NAMALWA (cell line): ENCODE results near the gene TMEM243.
A peak's percentile ranks its signal among the peaks of the same experiment; 100 is the strongest.
"Not testable (repeated sequence)": the region's sequence is repeated elsewhere in the genome, so short reads cannot be mapped to it uniquely, and the experiment has no call there.

Experiments
- DNase-seq: peaks from one replicate; pipeline ENCODE4 v3.0.0-alpha.2; 2015; ENCODE audit warnings: low spot score

The TMEM243 gene, protein sequence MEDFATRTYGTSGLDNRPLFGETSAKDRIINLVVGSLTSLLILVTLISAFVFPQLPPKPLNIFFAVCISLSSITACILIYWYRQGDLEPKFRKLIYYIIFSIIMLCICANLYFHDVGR

DNA sequence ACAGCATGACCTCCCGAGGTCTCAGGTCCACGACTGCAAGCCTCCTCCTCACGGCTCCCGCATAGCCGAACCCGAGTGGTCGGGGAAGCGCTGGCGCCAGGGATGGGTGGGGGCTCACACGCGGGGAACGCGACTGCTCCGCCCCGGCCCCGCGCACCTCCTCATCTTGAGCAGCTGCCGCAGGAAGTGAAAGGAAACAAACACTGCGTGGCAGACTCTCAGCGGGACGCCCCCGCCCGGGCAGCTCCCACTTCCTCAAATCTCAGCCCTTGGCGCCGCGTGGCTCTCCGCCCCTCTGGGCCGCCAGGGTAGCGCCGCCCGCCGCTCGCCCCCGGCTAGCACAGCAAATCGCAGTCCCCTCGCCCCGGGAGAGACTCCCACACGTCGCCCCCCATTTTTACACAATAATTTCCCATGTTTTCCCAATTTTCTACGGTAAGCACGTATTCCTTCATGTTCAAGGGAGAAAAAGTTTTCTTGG, at the start of gene TMEM243:
Gene TMEM243 (minus strand): TSS at position 188 of the 481 bp plus-strand sequence. CDS start 229 bp downstream, outside the sequence.
- DNase-seq = peak; percentile 97

DNA sequence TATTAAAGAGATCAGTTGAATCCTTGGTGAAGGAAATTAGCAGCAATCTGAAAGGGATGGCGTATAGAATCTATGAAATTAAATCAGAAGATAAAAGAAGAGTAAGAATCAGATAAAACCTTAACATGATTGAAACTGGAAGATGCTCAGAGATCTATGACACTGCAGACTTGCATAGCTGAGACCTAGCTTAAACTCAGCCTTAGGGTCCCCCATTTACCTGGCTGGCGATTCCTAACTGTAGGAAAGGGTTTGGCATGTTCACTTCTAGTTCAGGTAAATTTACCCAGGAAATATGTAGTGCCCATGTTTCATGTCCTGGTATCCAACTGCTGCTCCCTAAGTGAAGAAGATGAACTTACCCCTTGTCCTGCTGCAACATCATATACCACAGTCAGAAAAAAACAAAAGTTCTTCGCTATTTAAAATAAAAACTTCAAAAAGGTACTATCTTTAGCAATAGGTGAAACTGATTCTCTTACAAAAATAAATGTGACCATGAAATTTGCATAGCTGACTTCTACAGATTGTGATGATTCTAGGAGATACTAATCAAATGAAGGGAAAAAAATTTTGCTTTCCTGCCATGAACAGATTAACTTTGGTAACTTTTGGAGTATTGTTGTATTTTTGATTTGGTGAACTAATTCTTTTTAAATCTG, 47.8 kb upstream of the TMEM243 start:
- no peak for DNase-seq

DNA sequence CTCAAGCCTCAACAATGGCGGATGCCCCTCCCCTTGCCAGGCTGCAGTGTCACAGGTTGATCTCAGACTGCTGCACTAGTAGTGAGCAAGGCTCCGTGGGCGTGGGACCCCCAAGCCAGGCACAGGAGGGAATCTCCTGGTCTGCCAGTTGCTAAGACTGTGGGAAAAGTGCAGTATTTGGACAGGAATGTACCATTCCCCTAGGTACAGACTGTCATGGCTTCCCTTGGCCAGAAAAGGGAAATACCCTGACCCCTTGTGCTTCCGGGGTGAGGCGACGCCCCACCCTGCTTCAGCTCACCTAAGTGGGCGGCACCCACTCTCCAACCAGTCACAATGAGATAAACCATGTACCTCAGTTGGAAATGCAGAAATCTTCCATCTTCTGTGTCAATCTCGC, 44.0 kb upstream of the TMEM243 start:
- no peak for DNase-seq

DNA sequence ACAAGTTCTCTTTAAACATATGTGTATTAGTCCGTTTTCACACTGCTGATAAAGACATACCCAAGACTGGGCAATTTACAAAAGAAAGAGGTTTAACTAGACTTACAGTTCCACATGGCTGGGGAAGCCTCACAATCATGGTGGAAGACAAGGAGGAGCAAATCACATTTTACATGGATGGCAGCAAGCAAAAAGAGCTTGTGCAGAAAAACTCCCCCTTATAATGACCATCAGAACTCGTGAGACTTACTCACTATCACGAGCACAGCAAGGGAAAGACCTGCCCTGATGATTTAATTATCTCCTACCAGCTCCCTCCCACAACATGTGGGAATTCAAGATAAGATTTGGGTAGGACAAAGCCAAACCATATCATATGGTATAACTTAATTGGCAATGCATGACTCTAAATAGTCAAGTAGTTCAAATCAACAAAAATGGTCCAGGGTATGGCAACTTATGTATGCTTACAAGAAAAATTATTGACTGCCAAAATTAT, 34.1 kb upstream of the TMEM243 start:
- DNase-seq = no peak

DNA sequence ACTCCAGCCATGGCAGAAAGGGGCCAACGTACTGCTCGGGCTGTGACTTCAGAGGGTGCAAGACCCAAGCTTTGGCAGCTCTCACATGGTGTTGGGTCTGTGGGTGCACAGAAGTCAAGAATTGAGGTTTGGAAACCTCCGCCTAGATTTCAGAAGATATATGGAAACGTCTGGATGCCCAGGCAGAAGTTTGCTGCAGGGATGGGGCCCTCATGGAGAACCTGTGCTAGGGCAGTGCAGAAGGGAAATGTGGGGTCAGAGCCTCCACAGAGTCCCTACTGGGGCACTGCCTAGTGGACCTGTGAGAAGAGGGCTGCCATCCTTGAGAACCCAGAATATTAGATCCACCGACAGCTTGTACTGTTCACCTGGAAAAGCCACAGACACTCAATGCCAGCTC, 26.1 kb upstream of the TMEM243 start:
- not testable (repeated sequence) for DNase-seq

DNA sequence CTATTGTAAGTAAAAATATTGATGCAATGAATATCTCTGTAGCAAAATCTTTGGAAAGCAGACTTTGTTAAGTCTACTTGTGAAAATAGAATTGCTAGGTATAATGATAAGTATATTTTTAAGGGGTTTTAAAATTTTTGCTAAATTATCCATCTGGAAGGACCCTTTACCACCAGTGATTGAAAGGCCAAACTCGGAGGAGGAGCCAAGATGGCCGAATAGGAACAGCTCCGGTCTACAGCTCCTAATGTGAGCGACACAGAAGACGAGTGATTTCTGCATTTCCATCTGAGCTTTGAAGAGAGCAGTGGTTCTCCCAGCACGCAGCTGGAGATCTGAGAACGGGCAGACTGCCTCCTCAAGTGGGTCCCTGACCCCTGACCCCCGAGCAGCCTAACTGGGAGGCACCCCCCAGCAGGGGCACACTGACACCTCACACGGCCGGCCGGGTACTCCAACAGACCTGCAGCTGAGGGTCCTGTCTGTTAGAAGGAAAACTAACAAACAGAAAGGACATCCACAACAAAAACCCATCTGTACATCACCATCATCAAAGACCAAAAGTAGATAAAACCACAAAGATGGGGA, 19.0 kb upstream of the TMEM243 start:
- not testable (repeated sequence) for DNase-seq

DNA sequence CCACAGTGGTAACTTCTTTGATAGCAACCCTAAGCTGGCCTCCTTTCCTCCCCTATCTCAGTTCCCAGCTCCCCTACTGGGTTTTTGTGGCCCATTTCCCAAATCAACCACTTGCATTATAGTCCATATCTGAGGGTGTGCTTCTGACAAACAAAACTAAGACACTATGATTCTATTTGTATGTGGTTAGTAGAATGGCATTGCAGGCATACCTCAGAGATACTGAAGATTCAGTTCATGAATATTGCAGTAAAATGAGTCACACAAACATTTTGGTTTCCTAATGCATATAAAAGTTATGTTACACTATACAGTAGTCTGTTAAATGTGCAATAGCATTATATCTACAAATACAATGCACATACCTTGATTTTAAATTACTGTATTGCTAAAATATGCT, 15.4 kb upstream of the TMEM243 start:
- DNase-seq = no peak

DNA sequence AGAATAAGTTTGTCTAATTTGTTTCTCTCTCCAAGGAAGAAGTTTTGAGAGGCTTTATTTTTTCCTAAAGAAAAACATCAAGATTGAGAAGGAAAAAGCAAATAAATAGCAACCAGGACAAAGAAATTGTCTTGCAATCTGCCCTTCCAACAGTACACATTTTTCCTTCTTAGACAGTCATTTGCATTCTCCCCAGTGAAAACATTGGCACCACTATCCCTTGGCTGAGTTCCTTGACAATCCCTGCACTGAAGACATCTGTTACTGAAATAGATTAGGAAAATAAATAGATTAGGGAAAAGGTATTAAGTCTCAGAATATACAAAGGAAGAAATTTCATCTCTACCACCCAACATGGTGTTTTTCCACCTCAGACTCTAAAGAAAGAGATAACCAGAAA, 12.2 kb upstream of the TMEM243 start:
- no peak for DNase-seq

DNA sequence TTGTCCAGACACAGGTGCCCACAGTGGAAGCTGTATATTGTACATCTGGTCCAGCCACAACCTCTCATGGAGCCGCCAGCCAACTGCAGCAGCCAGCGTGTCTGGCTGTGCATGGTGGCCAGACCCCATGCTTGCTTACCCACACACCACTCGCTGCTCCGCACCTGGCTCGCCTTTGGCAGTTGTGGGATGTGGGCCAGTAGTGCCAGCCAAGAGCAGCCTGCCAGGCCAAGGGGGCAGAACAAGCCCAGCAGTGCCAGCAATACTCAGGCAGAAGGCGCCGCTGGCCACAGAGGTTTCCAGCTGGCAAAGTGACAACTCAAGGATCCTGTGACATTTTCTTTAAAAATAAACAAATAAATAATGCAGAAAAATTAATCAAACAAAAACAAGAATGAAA, 11.7 kb upstream of the TMEM243 start:
- no peak for DNase-seq

DNA sequence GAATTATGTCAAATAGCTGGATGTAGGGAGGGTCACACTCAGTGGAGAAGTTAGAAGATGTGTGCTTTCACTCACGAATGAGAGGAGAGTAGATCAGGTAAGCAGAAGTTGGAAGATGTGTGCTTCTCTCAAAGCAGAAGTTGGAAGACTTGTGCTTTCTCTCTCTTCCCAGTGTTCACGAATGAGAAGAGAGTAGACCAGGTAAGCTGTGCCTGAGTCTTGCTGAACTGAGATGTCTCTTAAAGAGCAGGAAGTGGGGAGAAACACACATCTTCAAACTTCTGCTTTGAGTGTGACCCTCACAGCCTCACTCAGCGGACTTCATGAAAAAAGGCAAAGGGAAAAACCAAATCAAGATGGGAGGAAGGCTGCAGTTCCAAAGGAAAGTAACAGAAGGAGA, 7.0 kb upstream of the TMEM243 start:
- DNase-seq = no peak

DNA sequence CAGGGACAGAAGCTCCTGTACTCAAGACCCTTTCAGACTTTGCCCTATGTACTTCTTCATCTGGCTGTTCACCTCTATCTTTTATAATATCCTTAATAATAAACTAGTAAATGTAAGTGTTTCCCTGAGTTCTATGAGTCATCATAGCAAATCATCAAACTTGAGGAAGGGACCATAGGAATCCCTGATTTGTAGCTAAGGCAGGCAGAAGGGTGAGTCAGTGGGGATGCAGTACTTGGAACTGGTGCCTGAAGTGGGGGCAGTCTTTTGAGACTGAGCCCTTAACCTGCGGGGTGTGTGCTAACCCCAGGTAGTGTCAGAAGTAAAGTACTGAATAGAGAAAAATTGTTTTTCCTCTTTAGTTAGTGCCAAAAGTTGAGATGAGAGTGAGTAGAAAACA, 6.2 kb upstream of the TMEM243 start:
- DNase-seq = no peak

DNA sequence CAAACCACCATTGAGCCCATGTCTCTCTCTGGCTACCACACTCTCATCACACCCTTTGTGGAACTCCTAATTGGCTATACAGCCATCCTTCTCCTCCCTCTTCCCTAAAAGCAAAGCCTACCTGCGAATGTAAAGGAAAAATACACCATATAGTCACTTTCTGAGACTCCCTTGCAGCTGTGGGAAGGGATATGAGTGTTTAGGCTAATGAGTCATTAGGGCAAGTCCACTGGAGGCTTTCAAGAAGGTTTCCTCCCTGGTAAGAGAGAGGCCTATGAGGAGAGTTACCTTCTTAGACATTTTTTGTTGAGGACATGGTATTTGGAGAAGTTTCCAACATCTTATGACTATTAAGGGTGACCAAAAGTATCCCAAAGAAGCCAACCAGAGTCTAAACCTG, 4.1 kb upstream of the TMEM243 start:
- no peak for DNase-seq

DNA sequence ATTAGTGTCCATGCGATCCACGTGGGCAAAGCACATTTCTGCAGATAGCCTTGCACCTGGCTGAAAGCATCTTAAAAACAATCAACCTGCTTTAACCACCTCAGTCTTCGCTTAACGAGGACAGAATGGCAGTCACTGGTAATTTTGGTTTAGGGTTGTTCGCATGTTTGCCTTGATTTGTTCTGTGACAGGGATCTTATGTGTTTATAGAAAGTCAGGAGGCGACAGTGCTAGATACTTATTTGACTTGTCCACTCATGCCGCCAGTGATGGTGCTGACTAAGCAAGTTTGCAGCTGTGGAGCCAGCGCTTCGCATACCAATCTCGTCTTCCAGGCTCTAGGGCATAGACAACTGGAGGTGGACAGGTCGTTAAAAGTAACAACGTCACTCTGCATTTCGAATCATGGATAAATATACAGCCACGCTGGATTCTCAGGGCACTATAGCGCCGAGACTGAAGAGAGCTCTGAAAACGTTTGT, 1.2 kb upstream of the TMEM243 start:
- no peak for DNase-seq

DNA sequence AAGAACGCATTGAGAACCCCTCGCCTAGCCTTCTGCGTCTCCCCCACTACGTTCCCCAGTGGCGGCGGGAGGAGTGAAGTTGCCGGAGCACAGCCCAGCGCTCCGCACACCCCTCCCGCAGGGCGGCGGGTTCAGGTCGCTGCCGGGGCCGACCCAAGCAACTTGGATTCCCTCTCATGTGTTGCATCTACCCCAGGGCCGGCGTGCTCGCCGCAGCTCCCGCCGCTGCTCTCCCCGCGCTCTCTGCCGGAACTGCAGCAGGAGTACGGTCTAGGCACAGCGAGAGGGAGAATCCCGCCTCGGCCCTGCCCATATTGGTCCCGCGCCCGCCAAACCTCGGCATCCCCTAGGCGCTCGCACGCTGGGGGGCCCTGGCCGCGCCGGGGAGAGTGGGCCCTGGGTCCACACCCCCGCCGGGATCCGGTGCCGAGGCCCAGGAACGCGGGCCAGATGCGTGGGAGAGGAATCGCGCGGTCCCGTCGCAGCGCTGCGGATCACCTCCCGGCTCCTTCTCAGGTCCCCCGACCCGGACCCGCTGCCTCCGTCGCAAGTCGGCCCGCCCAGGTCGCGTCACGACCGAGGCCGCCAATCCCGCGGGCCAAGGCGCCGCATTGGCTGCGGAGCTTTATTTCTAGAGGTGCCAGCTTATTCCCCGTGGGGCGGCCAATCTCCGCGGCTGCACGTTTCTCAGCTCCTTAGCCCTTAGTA, 648 bp upstream of the TMEM243 start:
- DNase-seq = peak; percentile 96

DNA sequence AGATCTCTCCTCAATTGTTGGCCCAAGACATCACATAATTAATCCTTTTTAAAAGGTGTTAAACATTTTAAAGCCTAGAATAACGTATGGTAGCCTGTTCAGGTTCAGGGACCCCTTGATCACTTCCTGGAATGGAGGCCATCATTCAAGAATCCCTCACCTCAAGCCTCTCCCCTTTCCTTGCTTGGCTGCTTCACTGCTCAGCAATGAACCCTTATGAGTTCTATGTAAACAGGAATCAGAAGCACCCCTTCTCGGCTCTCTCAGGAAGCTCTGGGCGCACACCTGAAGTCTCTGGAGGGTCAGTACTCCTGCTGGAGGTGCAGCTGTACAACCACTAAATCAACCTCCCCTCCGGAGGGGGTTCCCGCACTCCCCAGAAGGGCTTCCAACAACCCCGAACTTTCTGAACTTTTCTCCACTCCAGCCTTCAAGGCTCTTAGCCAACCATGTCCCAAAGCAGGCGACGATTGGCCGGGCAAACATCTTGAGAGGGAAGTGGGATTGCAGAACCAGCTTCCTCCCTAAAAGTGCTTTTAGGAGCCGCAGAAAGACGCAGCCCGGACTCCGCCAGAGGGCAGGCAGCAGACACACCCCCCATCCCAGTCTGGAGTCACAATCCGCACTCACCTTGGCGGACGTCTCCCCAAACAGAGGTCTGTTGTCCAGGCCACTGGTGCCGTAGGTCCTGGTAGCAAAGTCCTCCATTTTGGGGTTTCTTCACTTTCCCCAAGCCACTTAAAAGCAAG, 562 bp downstream of the TMEM243 start:
- peak; percentile 83 for DNase-seq

DNA sequence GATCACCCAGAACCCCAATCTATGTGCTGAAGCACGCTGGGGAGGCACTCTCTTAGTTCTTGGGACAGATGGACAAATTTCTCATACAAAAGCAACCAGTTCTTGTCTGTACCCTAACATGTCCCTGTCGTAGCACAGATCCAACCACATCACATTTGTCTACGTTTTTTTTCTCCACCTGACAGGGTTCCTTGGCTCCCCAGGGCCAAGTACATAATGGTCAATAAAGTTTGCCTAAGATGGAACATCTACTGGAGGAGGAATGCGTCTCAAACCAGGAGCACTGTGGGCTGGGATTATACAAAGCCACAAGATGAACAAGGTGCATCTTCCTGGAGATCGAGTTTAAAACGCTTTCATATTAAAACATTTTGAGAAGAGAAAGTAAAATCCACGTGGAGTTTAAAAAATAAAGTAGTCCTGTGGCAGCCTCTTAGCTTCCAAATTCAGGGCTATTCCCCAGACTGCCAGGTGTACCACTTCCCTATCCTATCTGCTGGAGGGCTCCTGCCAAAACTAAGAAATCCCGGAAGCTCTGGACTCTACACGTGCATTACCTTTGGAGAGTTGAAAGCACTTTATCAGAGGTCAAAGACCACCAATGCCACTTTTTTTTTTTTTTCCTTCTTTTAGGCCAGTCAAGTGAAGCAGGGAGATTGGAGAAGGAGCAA, 1.4 kb downstream of the TMEM243 start:
- DNase-seq = peak; percentile 58

DNA sequence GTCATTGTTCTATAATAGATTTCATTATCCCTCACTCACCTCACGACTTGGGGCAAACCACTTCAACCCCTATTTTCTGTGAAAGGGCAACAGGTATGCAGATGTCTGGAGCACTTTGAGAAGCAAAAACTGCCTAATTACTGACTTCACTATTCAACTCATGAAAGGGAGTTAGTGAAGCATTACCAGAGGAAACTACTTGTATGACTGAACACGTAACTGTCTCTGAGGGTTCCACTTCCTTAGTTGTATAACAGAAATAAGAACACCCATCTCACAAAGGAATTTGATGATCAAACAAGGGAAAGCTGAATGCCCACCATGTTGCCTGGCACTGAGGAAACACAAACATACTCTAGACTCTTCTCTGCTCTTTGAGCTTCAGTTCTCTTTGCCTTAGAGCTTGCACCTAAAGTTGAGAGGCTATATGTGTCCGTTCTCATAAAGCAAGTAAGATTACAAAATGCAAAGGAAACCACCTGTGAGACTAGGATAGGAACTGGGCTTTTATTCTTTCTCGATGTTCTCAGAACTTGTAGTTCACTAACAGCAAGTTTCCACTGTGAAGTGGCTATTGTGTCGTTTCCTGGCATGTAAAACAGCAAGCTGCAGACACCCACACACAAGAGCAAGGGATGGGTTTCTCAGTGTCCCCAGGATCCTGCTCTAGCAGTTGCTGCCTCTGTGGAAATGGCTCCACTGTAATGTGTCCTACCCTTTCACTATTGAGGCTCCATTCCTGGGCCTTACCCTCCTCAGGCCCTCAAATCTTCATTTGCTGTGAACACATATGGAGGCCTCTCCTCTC, 2.6 kb downstream of the TMEM243 start:
- peak; percentile 93 for DNase-seq

DNA sequence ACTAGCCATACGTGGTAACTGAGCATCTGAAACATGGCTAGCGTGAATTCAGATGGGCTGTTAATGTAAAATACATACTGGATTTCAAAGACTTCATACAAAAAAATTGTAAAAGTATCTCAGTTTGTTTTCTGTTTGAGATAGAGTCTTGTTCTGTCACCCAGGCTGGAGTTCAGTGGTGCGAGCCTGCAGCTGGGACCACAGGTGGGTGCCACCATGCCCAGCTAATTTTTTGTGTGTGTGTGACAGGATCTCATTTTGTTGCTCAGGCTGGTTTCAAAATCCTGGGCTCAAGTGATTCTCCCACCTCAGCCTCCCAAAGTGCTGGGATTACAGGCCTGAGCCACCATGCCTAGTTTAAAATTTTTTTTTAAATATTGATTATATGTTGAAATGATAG, 4.5 kb downstream of the TMEM243 start:
- peak; percentile 81 for DNase-seq

DNA sequence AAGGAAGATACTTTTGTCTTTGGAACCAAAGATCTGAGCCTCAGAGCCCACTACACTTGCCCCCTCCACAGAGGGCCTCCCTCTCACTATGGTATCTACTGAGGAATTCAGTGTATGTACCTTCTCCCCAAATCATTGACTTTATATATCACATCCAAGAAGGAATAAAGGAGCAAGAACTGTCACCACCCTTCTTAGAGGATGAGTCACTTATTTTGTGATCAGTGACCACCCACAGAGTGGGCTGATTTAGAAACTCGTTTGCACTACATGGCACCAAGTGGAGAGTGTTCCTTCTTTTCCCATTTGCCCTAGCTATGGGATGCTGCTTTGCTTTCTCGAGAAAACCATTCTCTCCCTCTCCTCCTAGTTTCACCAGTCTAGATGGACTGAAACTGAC, 5.7 kb downstream of the TMEM243 start:
- DNase-seq = no peak

DNA sequence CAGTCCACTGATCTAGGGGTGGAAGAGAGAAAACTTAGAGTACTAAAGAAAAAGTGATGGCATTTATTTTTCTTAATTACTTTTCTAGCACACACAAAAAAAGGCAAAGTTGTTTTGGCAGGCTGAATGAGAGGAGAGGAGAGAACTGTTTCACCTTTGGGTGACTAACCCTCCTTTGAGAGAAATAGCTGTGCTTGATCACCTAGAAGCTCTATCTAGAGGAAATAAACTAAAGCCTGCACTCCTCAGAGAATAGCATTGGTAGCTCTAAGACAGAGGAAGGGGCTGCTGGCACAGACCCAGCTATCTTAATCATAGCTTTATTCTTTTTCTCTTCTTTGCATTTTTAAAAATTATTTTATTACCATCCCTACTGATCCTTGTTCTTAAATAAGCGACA, 6.3 kb downstream of the TMEM243 start:
- DNase-seq = peak; percentile 22

DNA sequence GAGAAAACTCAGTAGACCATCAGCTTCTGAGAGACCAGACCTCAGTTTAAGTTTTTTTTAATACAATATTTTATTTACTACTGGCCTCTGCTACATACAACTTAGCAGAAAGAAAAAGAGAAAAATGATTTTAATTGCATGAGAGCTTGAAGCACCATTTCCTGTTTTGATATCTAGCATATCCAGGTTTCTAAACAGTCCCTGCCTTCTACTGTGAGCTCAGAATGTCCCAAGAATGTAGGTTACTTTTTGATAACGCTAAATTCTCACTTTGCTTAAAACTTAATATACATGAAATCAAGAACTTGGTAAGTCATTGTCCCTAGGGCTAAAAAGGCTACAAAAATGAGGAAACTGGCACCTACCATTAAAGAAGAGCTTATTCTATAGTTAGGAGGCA, 7.0 kb downstream of the TMEM243 start:
- peak; percentile 39 for DNase-seq
